ENCODE results near the gene GALNT16. TPM values are rescaled to one million over a fixed set of nuclear protein-coding genes. Genes with fewer than 3 reads are reported as not detected.

GALNT16 gene
- total RNA-seq, 1 donor from 2014 or later: 1.00 TPM

Other genes with a start within 250 kb of the GALNT16 start
- 28.1 TPM for gene DCAF5, start 107.0 kb upstream of the GALNT16 start, total RNA-seq
- gene EXD2, start 68.7 kb upstream of the GALNT16 start, total RNA-seq: 12.2 TPM
- 153 TPM for gene ERH, start 138.1 kb downstream of the GALNT16 start, total RNA-seq
- gene SLC39A9, start 138.5 kb downstream of the GALNT16 start, total RNA-seq: 41.3 TPM
- gene PLEKHD1, start 224.6 kb downstream of the GALNT16 start, total RNA-seq: not detected

Data from esophagus mucosa (tissue), 1 donor.